Prostate gland (tissue), 2 donors: ENCODE results near the gene RBM20.

Source experiments
- POLR2A ChIP-seq: fragments of 450-650 bp; IDR thresholded peaks from one replicate; pipeline ENCODE4 v1.6.1; 2016; ENCODE audit warnings: antibody characterized with exemption, mild to moderate bottlenecking
- POLR2AphosphoS5 ChIP-seq: sonication (generic); formaldehyde crosslinking; IDR thresholded peaks from one replicate; pipeline ENCODE4 v1.6.1; 2017; ENCODE audit warnings: antibody characterized with exemption
- TF ChIP-seq, protein P1 (sequence below), 4 experiments: fragments of 200-600 bp in 2 of 4; fragments of 450-650 bp in 2 of 4; sonication (generic) in 2 of 4; IDR thresholded peaks; 1 replicate in 3 of 4; 2 replicates in 1 of 4; pipeline ENCODE4 v1.5.1; 2016 to 2019; ENCODE audit warnings: antibody characterized with exemption in 4 of 4, mild to moderate bottlenecking in 2 of 4, moderate library complexity in 2 of 4

DNA sequence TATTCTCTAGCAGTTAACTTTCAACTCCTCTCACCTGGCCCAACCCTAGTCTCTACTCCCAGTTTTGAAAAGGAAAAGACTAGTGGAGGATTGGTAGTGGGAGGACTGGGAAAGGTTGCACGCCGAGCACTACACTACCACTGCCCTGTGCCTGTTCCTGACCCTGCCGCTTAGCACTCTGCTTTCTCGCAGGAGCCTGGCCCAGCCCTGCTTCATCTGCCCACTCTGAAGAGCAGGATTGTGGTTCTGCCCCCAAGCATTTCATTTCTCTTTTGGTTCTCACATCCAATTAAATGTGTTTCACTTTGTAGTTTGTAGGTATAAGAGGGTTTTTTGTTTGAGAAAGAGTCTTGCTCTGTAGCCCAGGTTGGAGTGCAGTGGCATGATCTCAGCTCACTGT lies 31.5 kb upstream of the RBM20 start:
- TF ChIP-seq POLR2A: no peak
- TF ChIP-seq, protein P1, sequence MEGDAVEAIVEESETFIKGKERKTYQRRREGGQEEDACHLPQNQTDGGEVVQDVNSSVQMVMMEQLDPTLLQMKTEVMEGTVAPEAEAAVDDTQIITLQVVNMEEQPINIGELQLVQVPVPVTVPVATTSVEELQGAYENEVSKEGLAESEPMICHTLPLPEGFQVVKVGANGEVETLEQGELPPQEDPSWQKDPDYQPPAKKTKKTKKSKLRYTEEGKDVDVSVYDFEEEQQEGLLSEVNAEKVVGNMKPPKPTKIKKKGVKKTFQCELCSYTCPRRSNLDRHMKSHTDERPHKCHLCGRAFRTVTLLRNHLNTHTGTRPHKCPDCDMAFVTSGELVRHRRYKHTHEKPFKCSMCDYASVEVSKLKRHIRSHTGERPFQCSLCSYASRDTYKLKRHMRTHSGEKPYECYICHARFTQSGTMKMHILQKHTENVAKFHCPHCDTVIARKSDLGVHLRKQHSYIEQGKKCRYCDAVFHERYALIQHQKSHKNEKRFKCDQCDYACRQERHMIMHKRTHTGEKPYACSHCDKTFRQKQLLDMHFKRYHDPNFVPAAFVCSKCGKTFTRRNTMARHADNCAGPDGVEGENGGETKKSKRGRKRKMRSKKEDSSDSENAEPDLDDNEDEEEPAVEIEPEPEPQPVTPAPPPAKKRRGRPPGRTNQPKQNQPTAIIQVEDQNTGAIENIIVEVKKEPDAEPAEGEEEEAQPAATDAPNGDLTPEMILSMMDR (IDR thresholded peaks at IDR 0.05): no peak
- no peak for TF ChIP-seq POLR2AphosphoS5
